GM20431 (cell line): Measurements from ENCODE around the gene STAT3.
"Not testable (repeated sequence)": the region's sequence is repeated elsewhere in the genome, so short reads cannot be mapped to it uniquely, and the experiment has no call there.

Experiments used
- in situ Hi-C: fragments of 300-500 bp; cut with MseI, MboI; formaldehyde crosslinking; loops from one replicate; pipeline ENCODE4 v1.15.0; 2020; ENCODE audit warnings: low sequenced_read_pairs; ENCODE audit not compliant: unreplicated experiment

The STAT3 gene

GRCh38 chr17:42410319-42410685 lies 22.1 kb upstream of the STAT3 start:
- in situ Hi-C loops = loop anchor here (25.0 kb wide), 1 partner anchor 198 kb away; no protein-coding TSS in a partner anchor

GRCh38 chr17:42409523-42410318 lies 21.5 kb upstream of the STAT3 start:
- in situ Hi-C loops = loop anchor here (25.0 kb wide), 1 partner anchor 197 kb away; no protein-coding TSS in a partner anchor

GRCh38 chr17:42408061-42408460 lies 19.8 kb upstream of the STAT3 start:
- in situ Hi-C loops = loop anchor here (25.0 kb wide), 1 partner anchor 196 kb away; no protein-coding TSS in a partner anchor

GRCh38 chr17:42407289-42407836 lies 19.1 kb upstream of the STAT3 start:
- in situ Hi-C loops = loop anchor here (25.0 kb wide), 1 partner anchor 195 kb away; no protein-coding TSS in a partner anchor

- in situ Hi-C loops = loop anchor here (25.0 kb wide), 1 partner anchor 194 kb away; no protein-coding TSS in a partner anchor
Measured at GRCh38 chr17:42406615-42407288, 18.5 kb upstream of the STAT3 start.

- in situ Hi-C loops = loop anchor here (25.0 kb wide), 1 partner anchor 194 kb away; no protein-coding TSS in a partner anchor
Measured at GRCh38 chr17:42405963-42406495, 17.8 kb upstream of the STAT3 start.

- in situ Hi-C loops = loop anchor here (25.0 kb wide), 1 partner anchor 193 kb away; no protein-coding TSS in a partner anchor
Measured at GRCh38 chr17:42405076-42405475, 16.8 kb upstream of the STAT3 start.

- in situ Hi-C loops = loop anchor here (5.0 to 25.0 kb wide), 2 partner anchors 82 to 192 kb away; no protein-coding TSS in a partner anchor
Measured at GRCh38 chr17:42404326-42405055, 16.2 kb upstream of the STAT3 start.

- in situ Hi-C loops = loop anchor here (5.0 to 25.0 kb wide), 2 partner anchors 81 to 191 kb away; no protein-coding TSS in a partner anchor
Measured at GRCh38 chr17:42403150-42403549, 14.9 kb upstream of the STAT3 start.

GRCh38 chr17:42402117-42402516 lies 13.9 kb upstream of the STAT3 start:
- in situ Hi-C loops = loop anchor here (5.0 to 25.0 kb wide), 2 partner anchors 80 to 190 kb away; no protein-coding TSS in a partner anchor

GRCh38 chr17:42400844-42401375 lies 12.7 kb upstream of the STAT3 start:
- in situ Hi-C loops = loop anchor here (5.0 to 25.0 kb wide), 2 partner anchors 79 to 189 kb away; no protein-coding TSS in a partner anchor

- in situ Hi-C loops = loop anchor here (5.0 to 25.0 kb wide), 2 partner anchors 78 to 188 kb away; no protein-coding TSS in a partner anchor
Measured at GRCh38 chr17:42399948-42400843, 12.0 kb upstream of the STAT3 start.

GRCh38 chr17:42399121-42399520 lies 10.9 kb upstream of the STAT3 start:
- in situ Hi-C loops = no loop called here

GRCh38 chr17:42395601-42396000 lies 7.4 kb upstream of the STAT3 start:
- in situ Hi-C loops = not testable (repeated sequence)

- in situ Hi-C loops = no loop called here
Measured at GRCh38 chr17:42394838-42395237, 6.6 kb upstream of the STAT3 start.

GRCh38 chr17:42392692-42393415 lies 4.6 kb upstream of the STAT3 start:
- in situ Hi-C loops = no loop called here

- in situ Hi-C loops = not testable (repeated sequence)
Measured at GRCh38 chr17:42391439-42391838, 3.2 kb upstream of the STAT3 start.
